GM04503 (cell line): ENCODE results near the gene KIF6.
"Not testable (repeated sequence)": the region's sequence is repeated elsewhere in the genome, so short reads cannot be mapped to it uniquely, and the experiment has no call there.

Source experiments
- DNase-seq: peaks from one replicate; pipeline ENCODE4 v3.0.0-alpha.2; 2012; ENCODE audit warnings: low read depth

KIF6 gene

GRCh38 chr6:39289490-39289889 lies 435.7 kb downstream of the KIF6 start:
- no peak for DNase-seq

DNA sequence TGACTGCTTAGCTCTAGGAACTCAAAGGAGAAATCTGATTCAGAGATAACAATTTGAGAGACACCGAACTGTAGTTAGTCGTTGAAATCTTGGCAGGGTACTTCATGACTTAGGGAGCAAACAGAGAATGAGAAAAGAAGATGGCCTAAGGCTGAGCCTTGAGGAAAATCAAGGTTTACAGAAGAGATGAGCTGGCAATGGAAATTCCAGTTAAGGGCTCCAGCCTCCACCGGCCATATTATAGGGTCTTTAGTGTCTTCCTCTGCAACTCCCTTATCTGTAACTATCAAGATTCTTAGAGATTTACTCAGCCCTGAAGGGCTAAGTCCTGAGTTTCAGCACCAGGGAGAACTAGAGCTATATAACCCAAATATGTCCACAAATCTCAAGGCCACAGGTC lies 437.6 kb downstream of the KIF6 start:
- DNase-seq: no peak

- DNase-seq: not testable (repeated sequence)
Observed at GRCh38 chr6:39286596-39286995, 438.6 kb downstream of the KIF6 start.

GRCh38 chr6:39282774-39283173 lies 442.4 kb downstream of the KIF6 start:
- DNase-seq: no peak

DNA sequence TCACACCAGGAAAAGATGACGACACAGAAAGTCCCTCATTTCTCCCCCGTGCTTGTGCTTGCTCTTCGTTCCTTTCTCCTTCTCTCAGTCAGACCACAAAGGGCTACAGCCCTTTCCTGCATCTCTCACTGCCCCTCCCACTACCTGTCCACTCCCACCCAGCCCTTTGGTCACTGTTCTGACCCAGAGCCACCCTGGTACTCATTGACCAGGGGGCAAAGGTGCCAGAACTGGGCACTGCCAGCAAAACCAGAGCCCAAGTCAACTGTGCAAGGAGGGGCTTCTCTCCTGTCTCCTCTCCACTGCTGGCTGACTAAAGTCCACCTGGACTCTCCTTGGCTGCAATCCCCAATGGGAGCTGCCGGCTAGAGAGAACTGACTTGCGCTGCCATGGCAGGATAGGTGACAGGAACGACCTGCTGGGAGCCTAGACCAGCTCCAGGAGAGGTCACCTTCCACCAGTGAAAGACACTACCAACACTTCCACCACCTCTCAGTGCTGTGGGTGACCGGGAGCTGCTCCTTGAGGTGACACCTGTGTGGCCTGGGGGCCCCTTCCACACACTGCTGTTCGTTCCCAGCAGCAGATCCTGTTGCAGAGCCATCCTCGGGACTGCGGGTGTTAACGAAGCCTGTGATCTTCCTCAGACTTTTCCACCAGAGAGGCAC lies 443.8 kb downstream of the KIF6 start:
- no peak for DNase-seq

DNA sequence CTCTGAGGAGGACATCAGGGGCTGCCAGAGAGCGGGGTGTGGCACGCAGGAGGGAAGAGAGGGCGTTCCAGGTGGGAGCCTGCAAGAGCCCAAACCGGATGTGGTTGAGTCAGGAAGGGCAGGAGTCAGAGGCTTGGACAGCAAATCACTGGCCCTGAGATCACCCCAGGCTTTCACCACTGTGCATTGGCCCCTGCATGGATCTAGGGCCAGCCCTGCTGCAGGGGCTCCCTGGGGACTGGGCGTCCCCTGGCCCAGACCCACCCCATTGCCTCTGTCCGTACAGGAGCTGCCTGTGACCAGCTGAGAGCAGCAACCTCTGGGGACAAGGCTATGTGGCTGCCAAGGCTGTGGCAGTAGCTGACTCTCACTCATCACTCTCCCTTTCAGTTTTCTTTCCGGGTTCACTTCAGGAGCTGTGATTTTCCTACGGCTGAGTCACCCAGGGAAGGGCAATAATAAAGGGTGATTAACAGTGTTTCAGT lies 444.9 kb downstream of the KIF6 start:
- no peak for DNase-seq
